ENCODE data around the gene KIF1A. TPM values are rescaled to one million over a fixed set of nuclear protein-coding genes. Genes with fewer than 3 reads are reported as not detected.

Gene KIF1A
- polyA plus RNA-seq, 4 donors = 7.4 to 11.6 (median 10.6) TPM

DNA sequence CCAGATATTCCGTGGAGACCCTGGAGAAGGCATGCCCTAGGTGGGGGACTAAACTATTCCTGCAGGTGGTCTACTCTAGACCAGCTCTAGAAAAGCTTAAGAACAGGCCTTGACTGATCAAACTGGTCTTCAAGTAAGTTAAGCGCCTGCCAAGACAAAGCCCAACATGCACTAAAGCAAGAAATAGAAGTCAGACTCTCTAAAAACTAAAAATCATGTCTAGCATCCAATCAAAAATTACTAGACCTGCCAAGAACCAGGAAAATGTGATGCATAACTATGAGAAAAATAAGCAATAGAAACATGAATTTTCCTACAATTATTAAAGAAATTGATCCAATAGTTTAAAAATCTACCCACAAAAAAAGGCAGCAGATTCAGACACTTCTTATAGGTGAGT is 13.6 kb downstream of the KIF1A start:
- DNase-seq (ENCODE audit: low read depth in 4 of 4, low spot score in 3 of 4) = no peak

DNA sequence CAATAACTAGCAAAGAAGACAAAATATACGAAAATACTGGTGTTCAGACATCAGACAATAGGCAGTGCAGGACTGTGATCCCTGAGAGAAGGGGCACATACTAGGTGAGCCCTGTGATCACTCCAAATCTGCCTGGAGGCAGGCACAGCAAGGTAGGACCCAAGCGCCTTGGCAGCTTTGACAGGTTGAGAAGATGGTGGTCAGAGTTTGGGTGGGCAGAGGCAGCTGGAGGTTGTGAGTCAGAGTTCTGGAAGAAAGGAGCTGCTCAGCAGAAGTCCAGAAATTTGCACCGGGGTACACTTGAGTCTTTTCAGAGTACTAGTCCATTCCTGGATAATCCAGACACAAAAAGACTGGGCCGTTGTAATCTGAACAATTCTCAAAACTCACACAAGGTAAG is 14.0 kb downstream of the KIF1A start:
- DNase-seq (ENCODE audit: low read depth in 4 of 4, low spot score in 3 of 4) = no peak

DNA sequence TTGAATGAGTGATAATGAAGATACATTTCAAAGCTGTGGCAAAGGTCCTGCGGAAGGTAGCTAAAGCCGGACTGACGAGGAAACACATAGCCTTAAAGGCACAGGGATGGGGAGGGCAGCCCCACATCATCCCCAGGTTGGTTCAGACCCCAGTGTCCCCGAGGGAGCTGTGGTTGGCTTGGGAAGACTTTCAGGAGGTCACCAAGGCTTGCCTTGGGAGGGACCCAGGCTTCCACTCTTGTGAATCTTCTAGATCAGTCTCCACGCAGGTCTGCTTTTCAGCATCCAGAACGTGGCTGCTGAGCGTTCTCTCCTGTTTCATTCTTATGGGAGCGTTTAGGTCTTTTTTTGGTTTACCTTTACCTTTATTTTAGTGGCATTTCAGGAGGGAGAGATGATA is 16.8 kb downstream of the KIF1A start:
- no peak for DNase-seq (ENCODE audit: low read depth in 4 of 4, low spot score in 3 of 4)

DNA sequence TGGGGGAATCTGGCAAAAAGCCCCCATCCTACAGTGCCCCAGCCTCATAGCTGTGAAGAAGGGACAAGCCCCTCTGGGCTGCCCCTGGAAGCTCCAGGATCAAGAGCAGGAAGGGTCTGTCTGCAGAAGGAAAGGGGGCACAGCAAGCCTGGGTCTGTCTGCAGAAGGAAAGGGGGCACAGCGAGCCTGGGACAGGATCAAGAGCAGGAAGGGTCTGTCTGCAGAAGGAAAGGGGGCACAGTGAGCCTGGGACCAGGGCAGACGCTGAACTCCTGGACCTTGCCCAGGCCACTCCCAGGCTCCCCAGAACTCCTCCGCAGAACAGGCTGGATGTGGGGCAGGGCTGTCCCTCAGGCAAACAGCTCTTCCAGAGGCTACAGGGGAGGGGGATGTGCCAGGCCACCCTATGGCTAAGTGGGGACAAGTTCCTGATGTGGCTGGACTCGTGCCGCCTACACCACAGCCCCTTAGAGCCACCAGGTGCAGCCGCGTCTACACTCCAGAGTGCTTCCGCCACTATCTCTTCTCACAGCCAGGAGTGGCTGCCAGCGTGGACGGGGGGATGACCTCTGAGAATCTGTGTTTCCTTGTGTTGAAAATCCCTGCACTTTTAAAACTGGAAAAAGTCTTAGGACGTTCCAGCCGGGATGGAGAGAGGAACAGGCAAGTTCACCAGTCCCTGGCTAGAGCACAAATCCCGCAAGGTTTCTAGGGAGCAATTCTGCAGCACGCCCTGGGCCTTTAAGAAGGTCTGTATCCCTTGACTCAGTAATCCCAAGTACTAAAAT is 20.8 kb downstream of the KIF1A start:
- DNase-seq (ENCODE audit: low read depth in 4 of 4, low spot score in 3 of 4) = no peak

DNA sequence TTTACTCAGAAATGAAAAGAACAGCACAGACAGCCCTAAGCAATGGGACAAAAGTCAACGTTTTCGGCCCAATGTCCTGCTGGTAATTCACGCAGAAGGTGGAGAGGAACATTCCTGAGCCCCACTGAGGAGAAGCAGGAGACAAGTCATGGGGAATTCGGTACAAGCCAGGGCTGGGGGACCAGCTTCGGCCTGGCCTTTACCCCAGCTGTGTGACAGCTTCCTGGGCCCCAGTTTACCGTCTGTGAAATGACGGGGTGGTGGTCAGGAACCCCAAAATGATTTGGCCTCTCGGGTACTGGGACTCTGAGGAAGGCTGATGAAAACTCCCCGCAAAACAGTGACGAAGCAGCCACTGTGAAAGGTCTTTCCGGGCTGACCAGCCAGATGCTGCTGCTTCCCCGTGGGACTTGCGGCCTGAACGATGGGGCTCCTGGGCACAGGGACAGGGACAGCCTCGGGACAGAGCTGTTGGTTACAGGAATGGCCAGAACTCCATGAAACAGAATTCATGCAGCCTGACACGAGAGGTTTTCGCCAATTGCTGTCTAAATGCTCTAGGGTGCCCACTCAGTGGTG is 21.6 kb downstream of the KIF1A start:
- DNase-seq (ENCODE audit: low read depth in 4 of 4, low spot score in 3 of 4) = no peak

DNA sequence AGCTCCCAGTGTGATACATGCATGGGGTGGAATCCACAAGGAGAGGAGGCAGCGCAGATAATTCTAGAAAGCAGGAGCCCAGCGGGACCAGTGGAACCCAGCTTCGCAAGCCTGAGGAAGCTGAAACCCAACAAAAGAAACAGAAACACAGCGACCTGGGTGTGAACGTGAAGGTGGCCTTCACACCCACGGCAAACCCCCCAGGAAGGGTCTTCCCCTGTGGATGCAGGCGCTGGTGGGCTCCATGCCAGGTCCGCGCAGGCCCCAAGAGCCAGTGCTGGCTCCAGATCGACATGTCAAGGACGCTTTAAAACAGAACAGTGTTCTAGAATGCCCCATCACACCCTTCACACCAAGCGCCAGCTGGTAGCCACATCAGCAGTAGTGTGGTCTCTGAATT is 22.1 kb downstream of the KIF1A start:
- no peak for DNase-seq (ENCODE audit: low read depth in 4 of 4, low spot score in 3 of 4)

DNA sequence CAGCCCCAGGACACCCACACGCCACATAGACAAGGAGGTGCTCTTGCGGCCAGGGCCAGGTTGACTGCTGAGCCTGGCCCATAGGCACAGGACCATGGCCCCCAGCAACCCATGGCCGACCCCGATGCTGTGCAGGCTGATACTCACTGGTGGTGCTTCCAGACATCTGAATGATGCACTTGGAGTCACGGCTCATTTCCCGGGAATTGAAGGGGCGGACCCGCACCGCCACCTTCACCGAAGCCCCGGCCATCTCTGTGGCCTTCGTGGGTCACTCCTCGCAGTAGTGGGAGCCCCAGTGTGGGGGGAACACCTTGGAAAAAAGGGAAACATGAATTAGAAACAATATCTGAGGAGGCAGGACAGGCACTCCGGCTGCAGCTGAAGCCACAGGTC is 22.5 kb downstream of the KIF1A start:
- DNase-seq (ENCODE audit: low read depth in 4 of 4, low spot score in 3 of 4) = no peak

DNA sequence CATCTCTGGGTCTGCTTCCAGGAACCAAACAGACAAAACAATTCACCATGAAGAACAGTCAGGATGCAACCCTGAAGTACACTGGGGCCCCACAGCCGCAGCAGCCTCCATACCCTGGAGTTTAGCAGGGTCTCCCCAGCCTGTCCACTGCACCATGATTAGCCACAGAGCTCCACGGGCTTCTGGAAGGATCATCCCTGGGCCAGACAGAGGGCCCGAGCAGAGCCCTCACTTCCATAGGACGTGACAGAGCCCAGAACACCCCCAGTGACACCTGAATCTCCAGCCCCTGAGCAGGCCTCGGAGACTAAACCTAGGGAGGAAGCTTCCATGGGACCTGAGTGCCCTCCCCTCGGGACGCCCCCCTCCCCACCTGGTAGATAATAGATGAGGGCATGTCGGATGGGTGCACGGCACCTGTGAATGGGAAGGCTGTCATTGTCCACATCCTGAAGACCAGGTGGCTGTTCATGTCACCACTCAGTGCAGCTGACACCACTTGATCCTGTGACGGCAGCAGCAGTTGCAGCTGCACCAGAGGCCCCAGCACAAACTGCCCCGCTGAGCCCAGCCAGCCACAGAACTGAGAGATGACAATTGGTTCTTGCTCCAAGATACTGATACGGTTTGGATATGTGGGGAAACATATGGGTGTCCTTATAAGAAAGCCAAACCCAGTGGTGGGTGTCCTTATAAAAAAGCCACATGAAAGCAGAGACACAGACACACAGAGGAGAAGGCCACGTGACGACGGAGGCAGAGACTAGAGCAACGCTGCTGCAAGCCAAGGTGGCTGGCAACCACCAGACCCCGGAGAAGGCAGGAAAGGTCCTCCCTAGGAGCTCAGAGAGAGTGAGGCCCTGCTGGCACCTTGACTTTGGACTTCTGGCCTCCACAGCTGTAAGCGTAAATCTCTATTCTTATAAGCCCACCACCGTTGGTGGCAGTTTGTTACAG is 23.2 kb downstream of the KIF1A start:
- DNase-seq (ENCODE audit: low read depth in 4 of 4, low spot score in 3 of 4) = no peak

DNA sequence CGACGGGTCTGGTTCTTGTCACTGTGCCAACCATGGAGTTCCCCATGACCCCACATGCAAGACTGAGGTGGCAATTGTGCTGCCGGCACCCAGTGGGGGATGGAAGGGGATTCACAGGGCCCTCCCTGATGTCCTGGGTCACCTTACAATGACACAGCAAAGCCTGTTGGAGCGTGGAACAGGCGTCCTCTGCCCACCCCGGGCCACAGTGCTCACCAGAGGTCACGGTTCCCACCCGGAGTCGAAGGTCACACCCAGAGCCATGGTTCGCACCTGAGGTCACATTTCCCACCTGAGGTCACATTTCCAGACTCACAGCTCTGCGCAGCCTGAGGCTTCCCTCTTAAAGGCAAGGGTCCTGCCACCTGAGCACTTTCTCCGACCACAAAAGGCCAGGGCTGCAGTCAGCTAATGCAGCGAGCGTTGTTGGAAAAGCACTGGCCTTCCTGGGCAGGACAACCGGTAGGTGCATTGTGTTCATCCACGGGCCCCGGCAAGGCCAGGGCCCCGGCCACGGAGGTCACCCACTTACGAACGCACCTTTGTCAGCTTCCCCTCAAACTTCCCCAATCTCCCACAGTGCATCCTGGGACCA is 24.0 kb downstream of the KIF1A start:
- DNase-seq (ENCODE audit: low read depth in 4 of 4, low spot score in 3 of 4) = no peak

DNA sequence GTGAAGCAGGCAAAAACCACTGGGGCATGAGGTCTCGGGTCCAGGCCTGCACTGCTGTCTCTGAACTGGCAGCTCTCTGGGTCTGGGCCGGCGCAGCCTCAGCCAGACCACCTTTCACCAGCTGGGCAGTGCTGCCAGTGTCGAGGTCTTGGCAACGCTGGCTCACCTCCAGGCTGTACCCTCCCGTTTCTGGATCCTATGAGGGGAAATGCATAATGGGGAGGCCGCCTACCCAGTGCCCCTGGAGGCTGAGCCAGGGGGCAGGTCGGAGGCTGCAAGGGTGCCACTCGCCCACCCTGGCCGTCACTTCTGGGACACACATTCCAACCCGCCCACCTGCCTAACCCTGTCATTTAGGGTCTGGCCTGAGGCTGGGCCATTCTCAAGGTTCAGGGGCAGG is 24.6 kb downstream of the KIF1A start:
- no peak for DNase-seq (ENCODE audit: low read depth in 4 of 4, low spot score in 3 of 4)

DNA sequence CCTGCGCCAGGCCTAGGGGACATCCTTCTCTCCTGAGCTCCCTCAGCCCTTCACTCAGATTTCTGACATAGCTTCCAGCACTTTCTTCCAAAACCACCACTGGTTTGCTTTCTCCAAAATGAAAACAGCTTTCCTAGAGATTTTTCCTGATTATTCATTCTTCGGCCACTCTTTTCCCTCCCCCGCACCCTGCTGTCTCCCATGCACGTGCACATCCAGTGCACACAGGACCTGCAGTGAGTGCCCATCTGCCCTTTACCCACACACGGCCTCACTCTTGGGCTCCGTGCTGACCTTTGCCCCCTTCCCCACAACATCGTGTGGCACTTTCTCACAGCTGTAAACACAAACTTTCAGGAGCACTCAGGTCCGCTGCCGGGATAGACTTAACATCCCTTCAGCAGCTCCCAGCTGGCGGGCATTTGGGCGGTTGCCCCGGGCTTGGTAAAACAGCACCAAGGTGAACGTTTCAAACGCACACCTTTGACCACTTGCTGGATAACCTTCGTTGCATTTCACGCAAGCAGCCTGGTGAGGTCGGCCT is 25.8 kb downstream of the KIF1A start:
- DNase-seq (ENCODE audit: low read depth in 4 of 4, low spot score in 3 of 4) = no peak

DNA sequence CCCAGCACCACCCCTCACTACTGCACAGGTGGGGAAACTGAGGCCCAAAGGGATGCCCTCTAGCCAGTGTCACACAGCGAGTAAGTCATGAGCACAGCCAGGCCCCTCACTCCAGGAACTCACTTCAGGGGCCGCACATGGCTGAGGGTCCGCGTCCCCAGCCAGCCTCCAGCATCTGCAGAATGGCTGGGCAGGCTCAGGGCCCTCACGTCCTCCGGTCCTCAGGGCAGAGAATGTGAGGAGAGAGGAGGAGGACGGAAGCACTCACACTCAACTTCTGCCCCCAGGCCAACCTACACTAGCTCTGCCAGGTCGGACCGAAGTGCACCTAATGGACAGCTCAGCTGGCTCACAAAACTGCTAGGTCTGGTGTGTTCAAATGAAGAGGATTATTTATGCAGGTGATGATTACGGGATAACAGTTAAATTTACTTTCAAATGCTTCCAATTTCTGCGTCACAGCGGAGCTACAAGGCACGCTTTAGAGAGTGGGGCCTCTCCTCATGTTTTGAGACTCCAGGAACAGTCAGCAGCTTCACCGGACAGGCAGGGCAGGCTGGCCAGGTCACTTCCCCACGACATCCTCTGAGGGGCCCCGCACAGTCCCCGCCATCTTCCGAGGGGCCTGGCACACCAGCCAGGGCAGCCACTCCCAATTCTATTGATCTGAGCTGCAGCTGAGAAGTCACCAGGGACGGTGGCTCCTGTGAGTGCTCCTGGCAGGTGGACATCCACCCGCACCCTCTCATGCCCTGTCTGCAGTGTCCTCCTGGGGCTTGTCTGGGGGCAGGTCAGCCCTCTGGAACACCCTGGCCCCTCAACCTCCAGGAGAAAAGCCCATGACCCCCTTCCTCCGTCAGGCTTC is 26.5 kb downstream of the KIF1A start:
- no peak for DNase-seq (ENCODE audit: low read depth in 4 of 4, low spot score in 3 of 4)

DNA sequence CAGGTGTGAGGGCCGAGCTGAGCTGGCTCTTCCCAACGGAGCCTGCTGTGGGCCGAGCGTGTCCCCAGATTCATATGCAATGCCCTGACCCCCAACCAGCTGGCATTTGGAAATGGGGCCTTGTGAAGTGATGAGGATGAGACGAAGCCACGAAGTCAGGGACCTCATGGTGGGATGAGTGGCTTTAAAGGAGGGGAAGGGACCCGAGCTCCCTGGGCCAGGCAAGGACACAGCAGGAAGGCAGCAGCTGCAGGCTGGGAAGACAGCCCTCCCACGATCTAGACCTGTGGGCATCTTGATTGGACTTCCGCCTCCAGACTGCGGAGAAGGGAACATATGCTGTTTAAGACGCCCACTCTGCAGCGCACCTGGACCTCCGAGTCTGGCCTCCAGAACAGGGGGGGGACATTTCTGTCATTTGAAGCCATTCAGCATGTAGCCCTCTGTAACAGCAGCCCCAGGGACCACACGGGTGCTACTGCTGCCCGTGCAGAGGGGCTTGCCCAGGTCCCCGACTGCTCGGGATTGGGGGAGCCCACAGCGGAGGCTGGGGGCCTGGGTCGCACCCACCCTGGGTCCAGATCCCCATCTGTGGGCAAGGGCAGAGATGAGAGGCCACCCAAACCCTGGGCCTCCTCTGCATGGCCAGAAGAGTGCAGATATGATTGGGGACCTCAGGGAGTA is 27.2 kb downstream of the KIF1A start:
- no peak for DNase-seq (ENCODE audit: low read depth in 4 of 4, low spot score in 3 of 4)

DNA sequence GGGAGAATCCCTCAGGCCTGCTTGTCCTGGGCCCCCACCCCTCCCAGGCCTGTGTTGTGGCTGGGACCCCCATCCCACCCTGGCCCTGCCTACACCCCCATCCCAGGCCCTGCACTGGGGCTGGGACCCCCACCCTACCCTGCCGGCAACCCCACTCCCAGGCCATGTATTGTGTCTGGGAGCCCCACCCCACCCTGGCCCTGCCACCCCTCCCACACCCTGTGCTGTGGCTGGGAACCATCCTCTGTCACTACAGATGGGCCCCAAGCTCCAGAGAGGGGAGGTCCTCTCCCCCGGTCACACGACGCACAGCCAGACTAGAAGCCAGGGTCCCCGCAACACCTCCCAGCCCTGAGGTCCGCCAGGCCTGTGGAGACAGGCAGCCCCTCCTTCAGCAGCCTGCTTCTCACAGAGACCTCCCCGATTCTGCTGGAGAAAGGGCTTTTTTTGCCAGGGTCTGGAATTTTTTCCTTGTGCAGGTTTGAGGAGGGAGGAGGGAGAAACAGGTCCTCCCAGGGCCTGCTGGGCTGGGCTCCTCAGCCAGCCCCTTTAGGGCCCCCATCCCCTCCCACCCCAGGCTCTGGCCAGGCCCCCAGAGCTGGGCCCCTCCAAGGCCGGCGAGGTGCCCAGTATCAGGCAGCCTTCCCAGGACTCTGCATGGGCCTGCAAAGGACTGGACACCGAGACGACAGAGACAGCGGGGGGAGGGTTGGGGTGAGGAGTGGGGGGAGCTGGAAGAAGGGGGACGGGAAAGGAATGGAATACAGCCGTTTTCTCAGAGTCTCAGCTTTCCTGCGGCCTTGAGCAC is 28.0 kb downstream of the KIF1A start:
- peak in 1 of 4 donors; percentile 47 for DNase-seq (ENCODE audit: low read depth in 4 of 4, low spot score in 3 of 4)

DNA sequence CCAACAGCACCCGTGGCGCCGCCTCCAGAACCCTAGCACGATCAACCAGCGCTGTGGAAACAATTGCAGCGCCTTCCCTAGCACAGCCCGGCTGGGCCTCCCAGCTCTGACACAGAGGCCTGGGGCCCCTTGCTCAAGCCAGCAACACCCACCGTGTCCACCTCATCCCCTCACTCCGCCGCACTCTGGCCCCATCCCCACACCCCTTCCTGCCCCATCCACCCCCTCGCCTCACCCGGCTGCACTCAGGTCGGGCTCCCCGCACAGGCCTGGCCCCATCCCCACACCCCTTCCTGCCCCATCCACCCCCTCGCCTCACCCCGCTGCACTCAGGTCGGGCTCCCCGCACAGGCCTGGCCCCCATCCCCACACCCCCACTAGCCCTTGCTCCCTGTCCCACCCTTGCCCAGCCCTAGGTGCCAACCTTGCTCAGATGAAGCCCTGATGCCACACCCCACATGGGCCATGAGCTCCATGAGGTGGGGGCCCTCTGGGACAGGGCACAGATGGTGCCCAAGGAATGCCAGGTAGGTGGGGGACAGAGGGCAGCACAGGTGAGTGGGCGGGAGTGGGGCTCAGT is 28.7 kb downstream of the KIF1A start:
- no peak for DNase-seq (ENCODE audit: low read depth in 4 of 4, low spot score in 3 of 4)

DNA sequence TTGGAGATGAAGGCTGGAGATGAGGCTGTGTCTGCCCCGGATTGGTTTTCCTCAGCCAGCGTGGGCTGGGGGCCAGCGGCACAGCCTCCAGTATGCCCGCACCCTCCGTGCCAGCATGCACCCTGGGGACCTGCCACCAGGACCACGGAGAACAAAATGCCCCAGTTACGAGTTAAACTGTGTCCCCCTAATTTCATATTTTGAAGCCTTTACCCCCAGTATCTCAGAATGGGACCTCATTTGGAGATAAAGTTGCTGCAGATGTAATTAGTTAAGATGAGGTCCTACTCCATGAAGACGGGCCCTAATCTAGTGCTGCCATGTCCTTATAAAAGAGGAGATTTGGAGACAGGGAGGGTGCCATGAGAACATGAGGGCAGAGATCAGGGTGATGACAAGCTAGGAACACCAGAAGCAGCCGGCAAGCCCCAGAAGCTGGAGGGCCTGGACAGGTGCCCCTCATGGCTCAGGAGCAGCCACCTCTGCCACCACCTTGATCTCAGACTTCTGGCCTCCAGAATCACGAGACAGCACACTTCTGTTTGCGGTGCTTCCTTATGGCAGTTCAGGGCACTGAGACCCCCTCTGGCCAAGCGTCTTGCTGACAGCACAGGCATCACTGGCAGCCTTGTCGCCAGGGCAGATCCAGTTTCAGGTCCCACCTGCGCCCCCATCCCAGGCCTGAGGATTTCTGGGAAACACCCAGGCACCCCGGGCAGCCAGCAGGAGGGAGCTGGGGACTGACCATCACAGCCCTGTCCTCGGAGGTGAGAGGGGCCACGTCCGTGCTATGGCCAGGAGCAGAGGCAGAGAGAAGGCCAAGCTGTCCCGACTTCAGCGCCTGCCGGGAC is 29.4 kb downstream of the KIF1A start:
- DNase-seq (ENCODE audit: low read depth in 4 of 4, low spot score in 3 of 4) = no peak
